Adrenal gland (tissue), 12 donors: Measurements from ENCODE around the gene TRNAU1AP. TPM values are rescaled to one million over a fixed set of nuclear protein-coding genes. Genes with fewer than 3 reads are reported as not detected.
A peak's percentile ranks its signal among the peaks of the same experiment; 100 is the strongest.
"Not testable (repeated sequence)": the region's sequence is repeated elsewhere in the genome, so short reads cannot be mapped to it uniquely, and the experiment has no call there.

Experiments
- DNase-seq, 7 donors: peaks; one replicate each; pipeline ENCODE4 v3.0.0-alpha.2; 2019 to 2020
- H3K27ac ChIP-seq, 5 donors: fragments of 200-600 bp; sonication (generic) in 4 of 5; 1 replicate in 3 of 5; 2 replicates in 2 of 5; pipeline versions ENCODE4 v1.5.1 to v1.8.0; 2016 to 2020; ENCODE audit warnings: mild to moderate bottlenecking in 1 of 5
- H3K27me3 ChIP-seq: fragments of 200-600 bp; 2 replicates; pipeline ENCODE4 v1.8.0; 2021
- H3K36me3 ChIP-seq, 2 donors: fragments of 200-600 bp; replicated peaks in 1 of 2; 1 replicate in 1 of 2; 2 replicates in 1 of 2; pipeline versions ENCODE4 v1.5.1 to v1.8.0; 2018 to 2022
- H3K4me1 ChIP-seq, 2 donors: fragments of 200-600 bp; replicated peaks in 1 of 2; 1 replicate in 1 of 2; 2 replicates in 1 of 2; pipeline versions ENCODE4 v1.5.1 to v1.8.0; 2018 to 2021
- H3K4me3 ChIP-seq, 4 donors: fragments of 200-600 bp; sonication (generic) in 3 of 4; one replicate each; pipeline ENCODE4 v1.5.1; 2016 to 2018
- H3K9me3 ChIP-seq, 3 donors: fragments of 200-600 bp; sonication (generic) in 1 of 3; replicated peaks in 1 of 3; 1 replicate in 2 of 3; 2 replicates in 1 of 3; pipeline versions ENCODE4 v1.5.1 to v1.8.0; 2016 to 2021
- POLR2A ChIP-seq, 2 donors: fragments of 450-650 bp; IDR thresholded peaks; one replicate each; pipeline ENCODE4 v1.6.1; 2017; ENCODE audit warnings: antibody characterized with exemption in 2 of 2, mild to moderate bottlenecking in 2 of 2, moderate library complexity in 1 of 2
- WGBS, 4 donors: extraction: QIAGEN DNeasy Blood & Tissue Kit in 2 of 4; methylation state at CpG; one replicate each; pipeline versions ENCODE4 v1.1.5 to v1.1.7; 2013 to 2017; 5-methylcytosine and 5-hydroxymethylcytosine counted together
- intact Hi-C, 2 donors: fragments of 100-400 bp; cut with DNase I; formaldehyde crosslinking; loops; one replicate each; pipeline versions ENCODE4 v1.14.1 to v1.15.0; 2022 to 2023
- polyA plus RNA-seq, 3 donors: library from polyadenylated mRNA; stranded (reverse); fragments of 200-250 nt in 2 of 3; fragments of 350-450 nt in 1 of 3; fragmentation: Illumina TruSeq in 1 of 3; extraction: RNeasy Lipid Tissue Mini Kit (QIAGEN cat#74804) in 1 of 3; gene quantifications; one replicate each; pipeline ENCODE4 v1.2.3, GENCODE V29; 2013 to 2014
- total RNA-seq, 9 donors: library from RNA; depleted of rRNA in 4 of 9; stranded (reverse); fragments of >200 nt in 4 of 9; fragments of 120-200 nt in 1 of 9; fragmentation: NEBNext Ultra II Directional in 1 of 9; extraction: Animal tissue kit (Norgen Biotek cat#: 25700) in 1 of 9; gene quantifications; one replicate each; pipeline versions ENCODE4 v1.1.0 to v1.2.4, GENCODE V29; 2013 to 2023
- TF ChIP-seq, protein P1 (sequence below), 6 experiments: fragments of 450-650 bp in 4 of 6; fragments of 200-600 bp in 2 of 6; sonication (generic) in 1 of 6; IDR thresholded peaks; 1 replicate in 5 of 6; 2 replicates in 1 of 6; pipeline versions ENCODE4 v1.5.1 to v1.8.0; 2016 to 2021; ENCODE audit warnings: antibody characterized with exemption in 6 of 6, mild to moderate bottlenecking in 2 of 6, moderate library complexity in 1 of 6
- donor health status: healthy with polysubstance abuse.
- donor health status: Bipolar disorder and iron deficiency.
- donor health status: DM: yes; HTN: yes; CAD: no.
- donor health status: DM: no; HTN: no; CAD: no.
- donor health status: DM: no; HTN: no; CAD: no.
- donor health status: DM: yes; HTN: yes; CAD: no.

The TRNAU1AP gene
- total and polyA plus RNA-seq, 12 donors: 9.5 to 29.0 (median 19.5) TPM

- H3K36me3 ChIP-seq: no peaks in the 10 kb centered on the region
- 94 to 97% (median 95%) methylated on average over 10 of the region's 10 CpGs for WGBS, 4 donors
- no peak overlapping the region for H3K4me3 ChIP-seq
- no peak for DNase-seq
- no peaks in the 10 kb centered on the region for H3K4me1 ChIP-seq
- no peak overlapping the region for H3K27ac ChIP-seq
- H3K27me3 ChIP-seq: no peaks in the 10 kb centered on the region
- H3K9me3 ChIP-seq: no peaks in the 10 kb centered on the region
- TF ChIP-seq, protein P1, sequence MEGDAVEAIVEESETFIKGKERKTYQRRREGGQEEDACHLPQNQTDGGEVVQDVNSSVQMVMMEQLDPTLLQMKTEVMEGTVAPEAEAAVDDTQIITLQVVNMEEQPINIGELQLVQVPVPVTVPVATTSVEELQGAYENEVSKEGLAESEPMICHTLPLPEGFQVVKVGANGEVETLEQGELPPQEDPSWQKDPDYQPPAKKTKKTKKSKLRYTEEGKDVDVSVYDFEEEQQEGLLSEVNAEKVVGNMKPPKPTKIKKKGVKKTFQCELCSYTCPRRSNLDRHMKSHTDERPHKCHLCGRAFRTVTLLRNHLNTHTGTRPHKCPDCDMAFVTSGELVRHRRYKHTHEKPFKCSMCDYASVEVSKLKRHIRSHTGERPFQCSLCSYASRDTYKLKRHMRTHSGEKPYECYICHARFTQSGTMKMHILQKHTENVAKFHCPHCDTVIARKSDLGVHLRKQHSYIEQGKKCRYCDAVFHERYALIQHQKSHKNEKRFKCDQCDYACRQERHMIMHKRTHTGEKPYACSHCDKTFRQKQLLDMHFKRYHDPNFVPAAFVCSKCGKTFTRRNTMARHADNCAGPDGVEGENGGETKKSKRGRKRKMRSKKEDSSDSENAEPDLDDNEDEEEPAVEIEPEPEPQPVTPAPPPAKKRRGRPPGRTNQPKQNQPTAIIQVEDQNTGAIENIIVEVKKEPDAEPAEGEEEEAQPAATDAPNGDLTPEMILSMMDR (IDR thresholded peaks at IDR 0.05): no peak
- TF ChIP-seq POLR2A (IDR thresholded peaks at IDR 0.05): no peak
- intact Hi-C loops: loop anchor here in 1 of 2 donors (10.0 kb wide), 1 partner anchor 81 kb away; no protein-coding TSS in a partner anchor
Observed at GRCh38 chr1:28595412-28596191, 42.7 kb downstream of the TRNAU1AP start.

DNA sequence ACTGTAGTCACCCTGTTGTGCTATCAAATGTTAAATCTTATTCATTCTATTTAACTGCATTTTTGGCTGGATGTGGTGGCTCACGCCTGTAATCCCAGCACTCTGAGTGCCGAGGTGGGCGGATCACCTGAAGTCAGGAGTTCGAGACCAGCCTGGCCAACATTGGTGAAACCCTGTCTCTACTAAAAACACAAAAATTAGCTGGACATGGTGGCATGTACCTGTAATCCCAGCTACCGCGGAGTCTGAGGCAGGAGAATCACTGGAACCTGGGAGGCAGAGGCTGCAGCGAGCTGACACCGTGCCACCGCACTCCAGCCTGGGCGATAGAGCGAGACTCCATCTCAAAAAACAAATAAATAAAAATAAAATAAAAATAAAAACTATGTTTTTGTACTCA lies 43.4 kb downstream of the TRNAU1AP start:
- H3K36me3 ChIP-seq, H3K9me3 ChIP-seq, H3K4me3 ChIP-seq, DNase-seq, H3K27ac ChIP-seq, H3K4me1 ChIP-seq, H3K27me3 ChIP-seq: not testable (repeated sequence)
- 94 to 97% (median 97%) methylated on average over 11 of the region's 11 CpGs for WGBS, 4 donors
- intact Hi-C loops: loop anchor here in 1 of 2 donors (10.0 kb wide), 1 partner anchor 81 kb away; no protein-coding TSS in a partner anchor

DNA sequence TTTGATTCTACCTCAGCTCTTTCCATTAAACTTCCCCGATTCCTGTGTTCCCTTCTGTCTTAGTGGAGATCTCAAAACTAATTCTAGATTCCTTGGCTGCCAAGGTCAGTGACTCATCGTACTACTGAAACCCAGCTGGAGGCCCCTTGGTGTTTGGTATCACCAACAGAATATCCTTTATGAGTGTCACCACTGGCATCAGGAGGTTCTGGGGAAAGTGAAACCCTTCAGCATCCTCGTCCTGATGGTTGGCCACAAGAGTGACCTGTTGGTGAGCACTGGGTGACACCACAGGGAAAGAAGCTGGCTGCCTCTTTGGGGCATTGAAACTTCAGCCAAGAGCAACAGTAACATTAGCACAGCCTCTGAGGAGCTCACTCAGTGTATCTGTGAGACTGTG lies 48.8 kb downstream of the TRNAU1AP start:
- intact Hi-C loops: loop anchor here (5.0 to 10.0 kb wide), 3 partner anchors 79 to 234 kb away; partner anchors contain the start of gene PHACTR4 (in 1 of the 2)
- TF ChIP-seq, protein P1 (IDR thresholded peaks at IDR 0.05): no peak
- no peak for TF ChIP-seq POLR2A (IDR thresholded peaks at IDR 0.05)
- Histone ChIP-seq H3K36me3 (peaks cover 0 to 27% of the 10 kb centered on the region in 2 donors), H3K4me3 (no peak overlapping the region), H3K27ac (peak overlapping the region in 3 of 5 donors; percentile 37 to 64 (median 60)), H3K9me3 (no peaks in the 10 kb centered on the region), H3K27me3 (no peaks in the 10 kb centered on the region), H3K4me1 (peaks cover 0 to 9% of the 10 kb centered on the region in 2 donors)
- peak; percentile 50 to 75 (median 68) for DNase-seq
- 32 to 42% (median 41%) methylated on average over 2 to 3 of the region's 3 CpGs for WGBS, 4 donors

- no peak for TF ChIP-seq POLR2A (IDR thresholded peaks at IDR 0.05)
- TF ChIP-seq, protein P1 (IDR thresholded peaks at IDR 0.05): peak; percentile 21 to 84 (median 72)
- Histone ChIP-seq H3K4me1 (peaks cover 0 to 9% of the 10 kb centered on the region in 2 donors), H3K27ac (peak overlapping the region in 1 of 5 donors; percentile 60), H3K27me3 (no peaks in the 10 kb centered on the region), H3K4me3 (no peak overlapping the region), H3K9me3 (no peaks in the 10 kb centered on the region), H3K36me3 (peaks cover 0 to 38% of the 10 kb centered on the region in 2 donors)
- peak; percentile 63 to 87 (median 72) for DNase-seq
- WGBS, 4 donors: 63 to 65% (median 64%) methylated on average over 15 of the region's 15 CpGs
- intact Hi-C loops: loop anchor here (5.0 to 10.0 kb wide), 3 partner anchors 80 to 235 kb away; partner anchors contain the start of gene PHACTR4 (in 1 of the 2)
Observed at GRCh38 chr1:28602536-28603439, 49.9 kb downstream of the TRNAU1AP start.
